IPS DF 6.9 (cell line): ENCODE data around the gene ZSWIM3.
A peak's percentile ranks its signal among the peaks of the same experiment; 100 is the strongest.

Experiments
- DNase-seq: peaks from one replicate; pipeline ENCODE4 v3.0.0-alpha.2; 2013; ENCODE audit warnings: low read depth, low spot score
- H3K27ac ChIP-seq: one replicate; pipeline ENCODE4 v1.5.1; 2013; ENCODE audit warnings: low read length, control low read depth
- H3K27me3 ChIP-seq: 2 replicates; pipeline ENCODE4 v1.6.1; 2013; ENCODE audit warnings: mild to moderate bottlenecking, low read length; ENCODE audit not compliant: control insufficient read depth, insufficient read depth
- H3K36me3 ChIP-seq: 2 replicates; pipeline ENCODE4 v1.6.1; 2013; ENCODE audit warnings: low read length; ENCODE audit not compliant: control insufficient read depth, insufficient read depth
- H3K4me1 ChIP-seq: 2 replicates; pipeline ENCODE4 v1.6.1; 2013; ENCODE audit warnings: low read length; ENCODE audit not compliant: control insufficient read depth, insufficient read depth
- H3K4me3 ChIP-seq: 2 replicates; pipeline ENCODE4 v1.5.1; 2013; ENCODE audit warnings: mild to moderate bottlenecking, low read length
- H3K9me3 ChIP-seq: 2 replicates; pipeline ENCODE4 v1.6.1; 2013; ENCODE audit warnings: low read length, inconsistent platforms; ENCODE audit not compliant: control insufficient read depth, insufficient read depth
- WGBS: extraction: QIAGEN DNeasy Blood & Tissue Kit; methylation state at CpG from one replicate; pipeline ENCODE4 v1.1.7; 2013; ENCODE audit warnings: mixed read lengths, missing lambda C conversion rate; ENCODE audit not compliant: insufficient read length, insufficient coverage; 5-methylcytosine and 5-hydroxymethylcytosine counted together

ZSWIM3 gene

DNA sequence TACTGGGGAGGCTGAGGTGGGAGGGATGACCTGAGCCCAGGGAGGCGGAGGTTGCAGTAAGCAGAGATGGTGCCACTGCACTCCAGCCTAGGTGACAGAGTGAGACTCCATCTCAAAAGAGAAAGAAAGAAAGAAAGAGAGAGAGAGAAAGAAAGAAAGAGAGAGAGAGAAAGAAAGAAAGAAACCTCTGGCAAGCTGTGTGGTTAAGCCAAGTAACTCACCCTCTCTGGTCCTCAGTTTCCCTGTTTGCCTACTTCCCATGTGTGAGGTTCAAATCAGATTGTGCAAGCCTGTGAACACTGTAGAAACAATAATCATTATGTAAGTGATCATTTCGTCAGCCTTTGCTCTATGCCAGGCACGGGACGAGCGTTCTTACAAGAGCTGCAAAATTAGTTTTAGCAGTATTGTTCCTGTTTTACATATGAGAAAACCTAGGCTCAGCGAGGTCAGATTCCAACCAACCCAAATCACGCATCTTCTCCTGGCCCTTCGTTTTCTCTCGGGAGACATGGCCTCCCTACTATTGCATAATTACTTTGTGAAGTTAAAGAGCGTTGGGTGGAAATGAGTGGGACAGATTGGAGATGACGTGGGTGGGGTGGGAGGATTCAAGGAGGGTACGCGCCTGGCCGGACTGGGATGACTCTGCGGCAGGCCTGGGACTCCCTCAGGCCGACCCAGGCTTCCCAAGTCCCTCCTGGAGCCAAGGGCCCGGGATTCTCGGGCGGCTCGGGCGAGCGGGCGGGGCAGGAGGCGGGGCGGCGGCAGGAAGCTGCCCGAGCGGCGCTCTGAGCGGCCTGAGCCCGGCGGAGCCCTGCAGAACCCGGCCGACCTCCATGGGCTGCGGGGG, 24.2 kb upstream of the ZSWIM3 start, which contains the start of gene SNX21:
TSS of gene SNX21 (plus strand) at position 770 of the 853 bp plus-strand sequence. CDS start 121 bp downstream, outside the sequence.
- Histone ChIP-seq H3K4me1 (peaks cover 4% of the 10 kb centered on the region; the same call in 1 of the 2 replicates), H3K4me3 (peak within 1 kb of the TSS; percentile 51), H3K27ac (no peak within 1 kb of the TSS), H3K27me3 (no peaks in the 10 kb centered on the region), H3K9me3 (no peaks in the 10 kb centered on the region), H3K36me3 (no peaks in the 10 kb centered on the region)
- WGBS: no CpG with 5 or more reads among the region's 35 CpGs
- DNase-seq: no peak

DNA sequence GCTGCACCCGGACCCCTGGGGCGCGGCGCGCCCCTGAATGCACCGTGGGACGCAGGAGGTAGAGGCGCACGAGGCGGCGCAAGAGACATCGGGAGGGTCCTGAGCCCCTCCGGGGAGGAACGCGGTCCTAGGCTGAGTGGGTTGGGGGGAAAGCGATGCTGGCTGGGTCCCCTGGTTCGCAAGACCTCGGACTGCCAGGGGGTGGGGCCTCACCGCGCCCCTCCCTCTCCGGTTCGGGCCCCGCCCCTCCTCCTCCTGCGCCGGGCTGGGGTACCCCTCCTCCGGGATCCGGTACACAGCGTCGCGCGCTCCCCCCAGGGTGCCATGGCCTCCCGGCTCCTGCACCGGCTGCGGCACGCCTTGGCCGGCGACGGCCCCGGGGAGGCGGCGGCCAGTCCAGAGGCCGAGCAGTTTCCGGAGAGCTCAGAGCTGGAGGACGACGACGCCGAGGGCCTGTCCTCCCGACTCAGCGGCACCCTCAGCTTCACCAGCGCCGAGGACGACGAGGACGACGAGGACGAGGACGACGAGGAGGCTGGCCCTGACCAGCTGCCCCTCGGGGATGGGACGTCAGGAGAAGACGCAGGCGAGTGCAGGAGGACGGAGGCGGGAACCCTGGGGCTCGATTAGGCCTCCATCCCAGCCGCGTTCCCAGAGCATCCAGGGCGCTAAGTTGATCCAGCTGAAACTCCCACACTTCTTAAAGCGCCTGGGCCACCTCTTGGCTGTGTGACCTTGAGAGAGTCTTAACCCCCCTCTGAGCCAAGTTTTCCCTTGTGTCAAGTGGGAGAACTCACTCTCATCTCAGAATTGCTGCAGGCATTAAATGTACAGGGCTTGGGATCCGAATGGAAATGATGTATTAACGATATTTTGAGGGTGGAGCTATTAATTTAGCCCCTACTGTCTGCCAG, 23.3 kb upstream of the ZSWIM3 start:
- Histone ChIP-seq H3K27ac (no peak overlapping the region), H3K27me3 (no peaks in the 10 kb centered on the region)

DNA sequence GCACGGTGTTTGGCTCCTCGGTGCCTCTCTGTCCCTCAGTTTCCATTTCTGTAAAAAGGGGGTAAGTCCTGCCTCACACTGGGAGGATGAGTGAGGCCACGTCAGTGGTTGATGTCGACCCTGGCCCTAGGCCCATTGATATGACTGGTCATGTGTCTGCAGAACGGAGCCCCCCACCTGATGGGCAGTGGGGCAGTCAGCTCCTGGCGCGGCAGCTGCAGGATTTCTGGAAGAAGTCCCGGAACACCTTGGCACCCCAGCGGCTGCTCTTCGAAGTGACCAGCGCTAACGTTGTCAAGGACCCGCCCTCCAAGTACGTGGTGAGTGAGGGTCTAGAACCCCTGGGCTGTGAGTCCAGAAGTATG, 22.6 kb upstream of the ZSWIM3 start:
- no peaks in the 10 kb centered on the region for H3K36me3 ChIP-seq
- no peak for DNase-seq
- H3K4me1 ChIP-seq: peaks cover 4% of the 10 kb centered on the region; the same call in 1 of the 2 replicates
- H3K9me3 ChIP-seq: no peaks in the 10 kb centered on the region
- WGBS: no CpG with 5 or more reads among the region's 14 CpGs
- H3K27me3 ChIP-seq: no peaks in the 10 kb centered on the region
- H3K4me3 ChIP-seq: no peak overlapping the region; the same call in 1 of the 2 replicates
- H3K27ac ChIP-seq: no peak overlapping the region

More for the DNA sequence above, 23.3 kb upstream of the ZSWIM3 start:
- no CpG with 5 or more reads among the region's 71 CpGs for WGBS
- Histone ChIP-seq H3K9me3 (no peaks in the 10 kb centered on the region), H3K36me3 (no peaks in the 10 kb centered on the region), H3K4me1 (peaks cover 4% of the 10 kb centered on the region; the same call in 1 of the 2 replicates), H3K4me3 (peak overlapping the region; percentile 51)
- no peak for DNase-seq

DNA sequence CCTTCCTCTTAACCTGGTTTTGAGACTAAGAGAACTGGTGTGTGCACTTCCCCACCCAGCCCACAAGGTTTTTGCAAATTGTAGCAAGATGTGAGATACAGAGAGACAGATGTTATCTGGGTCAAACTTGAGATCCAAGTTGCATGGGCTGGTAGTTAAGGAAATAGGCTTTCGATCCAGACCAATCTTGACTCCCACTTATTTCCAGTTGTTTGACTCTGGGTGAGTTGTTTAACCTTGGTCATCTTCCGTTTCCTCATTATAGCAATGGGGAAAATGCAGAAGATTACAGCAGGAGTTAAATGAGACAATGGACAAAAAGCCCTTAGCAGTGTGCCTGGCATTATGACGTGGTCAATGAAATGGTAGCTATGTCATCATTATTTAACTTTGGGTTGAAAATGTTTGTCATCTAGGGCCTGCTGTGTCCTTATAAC, 22.1 kb upstream of the ZSWIM3 start:
- Histone ChIP-seq H3K27ac (no peak overlapping the region), H3K36me3 (peaks cover under 1% of the 10 kb centered on the region; the same call in 1 of the 2 replicates), H3K4me3 (no peak overlapping the region), H3K9me3 (no peaks in the 10 kb centered on the region), H3K4me1 (peaks cover 4% of the 10 kb centered on the region; the same call in 1 of the 2 replicates), H3K27me3 (no peaks in the 10 kb centered on the region)
- DNase-seq: no peak
- WGBS: no CpG with 5 or more reads among the region's 3 CpGs

- no peak for DNase-seq
- peaks cover 4% of the 10 kb centered on the region; the same call in 1 of the 2 replicates for H3K4me1 ChIP-seq
- H3K27ac ChIP-seq: no peak overlapping the region
- no peaks in the 10 kb centered on the region for H3K27me3 ChIP-seq
- H3K4me3 ChIP-seq: no peak overlapping the region
- peaks cover 4% of the 10 kb centered on the region; the same call in 1 of the 2 replicates for H3K36me3 ChIP-seq
- no CpG with 5 or more reads among the region's 5 CpGs for WGBS
- H3K9me3 ChIP-seq: no peaks in the 10 kb centered on the region
Measured at GRCh38 chr20:45835825-45836224, 21.6 kb upstream of the ZSWIM3 start.

GRCh38 chr20:45836841-45837240, 20.6 kb upstream of the ZSWIM3 start:
- Histone ChIP-seq H3K4me3 (no peak overlapping the region), H3K27me3 (no peaks in the 10 kb centered on the region), H3K4me1 (peaks cover 4% of the 10 kb centered on the region; the same call in 1 of the 2 replicates), H3K9me3 (no peaks in the 10 kb centered on the region), H3K36me3 (peaks cover 4% of the 10 kb centered on the region; the same call in 1 of the 2 replicates), H3K27ac (no peak overlapping the region)
- whole genome bisulfite sequencing: no CpG with 5 or more reads among the region's 1 CpG
- DNase-seq: no peak

DNA sequence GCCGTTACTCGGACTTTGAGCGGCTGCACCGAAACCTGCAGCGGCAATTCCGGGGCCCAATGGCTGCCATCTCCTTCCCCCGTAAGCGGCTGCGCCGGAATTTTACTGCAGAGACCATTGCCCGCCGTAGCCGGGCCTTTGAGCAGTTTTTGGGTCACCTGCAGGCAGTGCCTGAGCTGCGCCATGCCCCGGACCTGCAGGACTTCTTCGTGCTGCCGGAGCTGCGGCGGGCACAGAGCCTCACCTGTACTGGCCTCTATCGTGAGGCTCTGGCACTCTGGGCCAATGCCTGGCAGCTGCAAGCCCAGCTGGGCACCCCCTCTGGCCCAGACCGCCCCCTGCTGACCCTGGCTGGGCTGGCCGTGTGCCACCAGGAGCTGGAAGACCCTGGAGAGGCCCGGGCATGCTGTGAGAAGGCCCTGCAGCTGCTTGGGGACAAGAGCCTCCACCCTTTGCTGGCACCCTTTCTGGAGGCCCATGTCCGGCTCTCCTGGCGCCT, 16.7 kb upstream of the ZSWIM3 start:
- Histone ChIP-seq H3K27ac (no peak overlapping the region), H3K36me3 (peaks cover 23% of the 10 kb centered on the region), H3K9me3 (no peaks in the 10 kb centered on the region), H3K4me1 (no peaks in the 10 kb centered on the region), H3K27me3 (no peaks in the 10 kb centered on the region), H3K4me3 (no peak overlapping the region)
- DNase-seq: no peak
- no CpG with 5 or more reads among the region's 25 CpGs for WGBS

DNA sequence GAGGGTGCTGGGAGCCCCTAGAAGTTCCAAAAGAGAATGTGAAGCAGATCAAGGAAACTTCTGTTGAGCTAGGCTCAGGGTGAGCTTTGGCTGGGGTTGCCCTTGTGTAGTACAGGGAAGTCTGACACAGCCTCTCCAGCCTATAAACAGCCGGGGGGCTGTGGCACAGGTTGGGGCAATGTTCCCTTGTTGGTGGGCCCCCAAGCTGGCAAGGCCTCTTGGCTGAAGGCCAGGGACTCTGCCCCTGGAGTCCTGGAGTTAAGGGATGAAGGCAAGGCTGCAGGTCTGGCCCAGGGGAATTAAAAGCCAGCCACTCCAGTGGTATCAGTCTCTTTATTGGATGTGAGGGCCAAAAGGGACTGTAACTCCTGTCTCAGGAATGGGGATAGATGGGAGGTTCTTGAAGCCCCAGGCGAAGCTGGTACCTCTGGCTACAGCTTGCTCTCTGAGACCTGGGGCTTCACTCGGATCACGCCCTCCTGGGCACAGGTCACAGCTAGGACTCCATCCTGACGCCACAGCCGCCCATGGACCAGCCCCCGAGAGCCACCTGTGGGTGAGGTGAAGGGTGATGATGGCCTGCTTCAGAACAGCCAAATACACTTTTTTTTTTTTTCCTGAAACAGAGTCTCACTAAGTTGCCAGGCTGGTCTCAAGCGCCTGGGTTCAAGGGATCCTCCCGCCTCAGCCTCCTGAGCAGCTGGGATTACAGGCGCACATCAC, 15.8 kb upstream of the ZSWIM3 start:
- Histone ChIP-seq H3K36me3 (peaks cover 23% of the 10 kb centered on the region), H3K27ac (no peak overlapping the region), H3K27me3 (no peaks in the 10 kb centered on the region), H3K4me1 (no peaks in the 10 kb centered on the region), H3K9me3 (no peaks in the 10 kb centered on the region), H3K4me3 (no peak overlapping the region)
- DNase-seq: no peak
- WGBS: no CpG with 5 or more reads among the region's 10 CpGs

- Histone ChIP-seq H3K9me3 (no peaks in the 10 kb centered on the region), H3K4me1 (no peaks in the 10 kb centered on the region), H3K27me3 (no peaks in the 10 kb centered on the region), H3K27ac (no peak overlapping the region), H3K4me3 (no peak overlapping the region), H3K36me3 (peaks cover 23% of the 10 kb centered on the region)
- WGBS: no CpG with 5 or more reads among the region's 5 CpGs
- DNase-seq: no peak
Measured at GRCh38 chr20:45842169-45842812, 15.1 kb upstream of the ZSWIM3 start.
